GM10248 (cell line): ENCODE data around the gene IL34.

Experiments used
- CTCF ChIA-PET: fragments of 300-600 bp; sonication (Branson Sonifier 250); formaldehyde crosslinking; extraction: SDS; loops from one replicate; lab custom pipeline; 2021; ENCODE audit warnings: antibody characterized with exemption; lab: Yijun Ruan, JAX
- POLR2A ChIA-PET: fragments of 350-650 bp; sonication (Branson Sonifier 250); formaldehyde crosslinking; extraction: SDS; loops from one replicate; lab custom pipeline; 2020; ENCODE audit warnings: antibody characterized with exemption; lab: Yijun Ruan, JAX
- DNase-seq: peaks from one replicate; pipeline ENCODE4 v3.0.0; 2012; ENCODE audit errors: extremely low spot score
- TF ChIP-seq, protein P1 (sequence below): IDR thresholded peaks from 2 replicates; pipeline ENCODE4 v1.5.1; 2012; ENCODE audit warnings: mild to moderate bottlenecking, low read depth; ENCODE audit errors: extremely low read depth, missing control alignments, control extremely low read depth

The IL34 gene

DNA sequence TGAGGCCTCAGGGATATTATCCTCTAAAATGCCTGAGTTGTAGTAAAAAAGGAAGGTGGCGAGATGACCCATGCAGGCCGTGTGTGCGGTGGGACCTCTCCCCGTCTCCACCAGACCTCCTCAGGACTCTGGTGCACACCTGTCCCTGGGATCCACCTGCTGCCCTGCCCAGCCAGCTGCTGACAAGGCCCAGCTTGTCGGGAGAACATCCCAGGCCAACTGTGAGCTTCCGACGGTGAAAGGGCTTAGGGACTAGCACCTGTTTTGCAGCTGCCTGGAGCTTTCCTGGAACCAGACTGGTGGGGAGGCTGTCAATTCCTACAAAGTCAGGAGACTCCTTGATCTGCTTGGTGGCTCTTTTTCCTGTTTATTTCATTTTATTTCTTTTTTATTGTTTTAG is 11.6 kb downstream of the IL34 start:
- no peak for DNase-seq
- ChIA-PET POLR2A (no interaction called here), CTCF (interaction anchor here (1.1 to 1.3 kb wide), 2 partner anchors 21 to 31 kb away, joined by 3 read pairs; no protein-coding TSS in a partner anchor)
- TF ChIP-seq, protein P1, sequence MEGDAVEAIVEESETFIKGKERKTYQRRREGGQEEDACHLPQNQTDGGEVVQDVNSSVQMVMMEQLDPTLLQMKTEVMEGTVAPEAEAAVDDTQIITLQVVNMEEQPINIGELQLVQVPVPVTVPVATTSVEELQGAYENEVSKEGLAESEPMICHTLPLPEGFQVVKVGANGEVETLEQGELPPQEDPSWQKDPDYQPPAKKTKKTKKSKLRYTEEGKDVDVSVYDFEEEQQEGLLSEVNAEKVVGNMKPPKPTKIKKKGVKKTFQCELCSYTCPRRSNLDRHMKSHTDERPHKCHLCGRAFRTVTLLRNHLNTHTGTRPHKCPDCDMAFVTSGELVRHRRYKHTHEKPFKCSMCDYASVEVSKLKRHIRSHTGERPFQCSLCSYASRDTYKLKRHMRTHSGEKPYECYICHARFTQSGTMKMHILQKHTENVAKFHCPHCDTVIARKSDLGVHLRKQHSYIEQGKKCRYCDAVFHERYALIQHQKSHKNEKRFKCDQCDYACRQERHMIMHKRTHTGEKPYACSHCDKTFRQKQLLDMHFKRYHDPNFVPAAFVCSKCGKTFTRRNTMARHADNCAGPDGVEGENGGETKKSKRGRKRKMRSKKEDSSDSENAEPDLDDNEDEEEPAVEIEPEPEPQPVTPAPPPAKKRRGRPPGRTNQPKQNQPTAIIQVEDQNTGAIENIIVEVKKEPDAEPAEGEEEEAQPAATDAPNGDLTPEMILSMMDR: no peak

DNA sequence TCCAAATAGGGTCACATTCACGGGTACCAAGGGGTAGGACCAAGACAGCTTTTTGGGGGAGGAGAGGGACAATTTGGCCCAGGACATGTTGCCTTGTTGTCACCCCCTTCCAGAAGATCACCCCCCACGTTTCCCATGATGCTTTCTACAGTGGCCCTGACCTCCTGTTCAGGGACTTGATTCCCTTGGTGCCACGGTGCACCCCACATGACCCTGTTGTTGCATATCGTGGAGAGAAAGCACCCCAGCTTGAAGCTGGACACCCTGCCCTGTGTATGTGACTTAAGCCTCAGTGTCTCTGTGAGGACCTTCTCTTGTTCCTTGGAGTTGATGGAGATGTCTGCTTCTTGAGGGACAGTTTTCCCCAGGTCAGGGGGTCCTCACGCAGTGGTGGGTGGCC is 12.6 kb downstream of the IL34 start:
- no peak for DNase-seq
- CTCF ChIA-PET: interaction anchor here (1.1 to 1.3 kb wide), 2 partner anchors 20 to 32 kb away, joined by 3 read pairs; no protein-coding TSS in a partner anchor
- POLR2A ChIA-PET: interaction anchor here (0.5 kb wide), 1 partner anchor 1067 kb away, joined by 4 read pairs; no protein-coding TSS in a partner anchor
- TF ChIP-seq, protein P1: no peak

GRCh38 chr16:70659546-70659945 is 13.2 kb downstream of the IL34 start:
- CTCF ChIA-PET: interaction anchor here (1.0 to 1.1 kb wide), 2 partner anchors 8 to 290 kb away, joined by 3 to 7 read pairs; no protein-coding TSS in a partner anchor

GRCh38 chr16:70659953-70660671 is 13.8 kb downstream of the IL34 start:
- ChIA-PET POLR2A (no interaction called here), CTCF (interaction anchor here (1.0 to 1.1 kb wide), 2 partner anchors 9 to 290 kb away, joined by 3 to 7 read pairs; no protein-coding TSS in a partner anchor)
- TF ChIP-seq, protein P1: no peak
- DNase-seq: no peak

More at GRCh38 chr16:70659546-70659945, 13.2 kb downstream of the IL34 start:
- no peak for DNase-seq
- POLR2A ChIA-PET: no interaction called here
- TF ChIP-seq, protein P1: no peak

DNA sequence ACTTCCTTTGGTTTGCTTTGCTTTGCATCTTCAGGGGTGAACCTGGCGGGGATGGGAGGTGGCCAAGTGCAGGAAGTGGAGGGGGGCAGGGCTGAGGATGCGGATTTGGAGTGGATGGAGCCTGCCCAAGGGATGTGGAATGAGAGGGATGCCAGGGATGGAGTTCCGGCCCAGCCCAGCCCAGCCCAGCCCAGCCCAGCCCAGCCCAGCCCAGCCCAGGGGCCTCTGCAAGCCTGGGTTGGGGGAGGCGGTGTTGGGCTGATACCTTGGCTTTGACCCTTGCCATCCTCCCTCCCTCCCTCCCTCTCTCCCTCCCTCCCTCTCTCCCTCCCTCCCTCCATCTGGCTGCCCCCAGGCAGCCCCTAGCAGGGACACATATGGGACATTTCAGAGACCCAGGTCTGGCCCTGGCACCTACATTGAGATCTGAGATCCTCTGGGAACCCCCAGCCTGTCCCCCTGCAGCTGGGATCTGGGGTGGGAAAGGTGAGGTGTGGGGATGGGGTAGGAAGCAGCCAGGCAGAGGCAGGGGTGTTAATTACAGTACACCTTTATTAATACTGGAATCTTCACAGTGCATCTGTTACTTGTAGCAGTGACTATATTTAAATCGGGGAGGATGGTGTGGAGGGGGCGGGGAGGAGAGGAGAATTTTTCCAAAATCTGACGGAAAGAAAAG is 14.5 kb downstream of the IL34 start:
- TF ChIP-seq, protein P1: no peak
- CTCF ChIA-PET: interaction anchor here (1.0 to 1.1 kb wide), 2 partner anchors 9 to 291 kb away, joined by 3 to 7 read pairs; no protein-coding TSS in a partner anchor
- no peak for DNase-seq
- POLR2A ChIA-PET: no interaction called here

- TF ChIP-seq, protein P1: no peak
- no peak for DNase-seq
- ChIA-PET POLR2A (no interaction called here), CTCF (interaction anchor here (1.1 to 1.8 kb wide), 3 partner anchors 7 to 292 kb away, joined by 3 to 6 read pairs (median 4); no protein-coding TSS in a partner anchor)
Measured at GRCh38 chr16:70661534-70661917, 15.2 kb downstream of the IL34 start.
